Prostate gland (tissue), 2 donors: ENCODE data around the gene VRK1. TPM values are rescaled to one million over a fixed set of nuclear protein-coding genes. Genes with fewer than 3 reads are reported as not detected.

Experiments used
- DNase-seq: peaks from one replicate; pipeline ENCODE4 v3.0.0-alpha.2; 2019; ENCODE audit warnings: low spot score
- H3K27ac ChIP-seq, 2 donors: fragments of 200-600 bp; sonication (generic); 2 replicates each; pipeline ENCODE4 v1.5.1; 2017 to 2019
- H3K27me3 ChIP-seq: fragments of 200-600 bp; sonication (generic); replicated peaks from 2 replicates; pipeline ENCODE4 v1.5.1; 2019; ENCODE audit not compliant: insufficient read depth
- H3K36me3 ChIP-seq, 2 donors: fragments of 200-600 bp; sonication (generic); 1 replicate in 1 of 2; 2 replicates in 1 of 2; pipeline versions ENCODE4 v1.5.1 to v1.8.1; 2017 to 2019
- H3K4me1 ChIP-seq: fragments of 200-600 bp; sonication (generic); replicated peaks from 2 replicates; pipeline ENCODE4 v1.5.1; 2019
- H3K4me3 ChIP-seq, 2 donors: fragments of 200-600 bp; sonication (generic); 2 replicates each; pipeline ENCODE4 v1.5.1; 2017 to 2019
- H3K9me3 ChIP-seq: fragments of 200-600 bp; sonication (generic); 2 replicates; pipeline ENCODE4 v1.5.1; 2017
- CTCF ChIP-seq, 4 experiments: fragments of 200-600 bp in 2 of 4; fragments of 450-650 bp in 2 of 4; sonication (generic) in 2 of 4; IDR thresholded peaks; 1 replicate in 3 of 4; 2 replicates in 1 of 4; pipeline ENCODE4 v1.5.1; 2016 to 2019; ENCODE audit warnings: antibody characterized with exemption in 4 of 4, mild to moderate bottlenecking in 2 of 4, moderate library complexity in 2 of 4
- POLR2A ChIP-seq: fragments of 450-650 bp; IDR thresholded peaks from one replicate; pipeline ENCODE4 v1.6.1; 2016; ENCODE audit warnings: antibody characterized with exemption, mild to moderate bottlenecking
- POLR2AphosphoS5 ChIP-seq: sonication (generic); formaldehyde crosslinking; IDR thresholded peaks from one replicate; pipeline ENCODE4 v1.6.1; 2017; ENCODE audit warnings: antibody characterized with exemption
- WGBS: methylation state at CpG from one replicate; pipeline ENCODE4 v1.1.5; 2018; 5-methylcytosine and 5-hydroxymethylcytosine counted together
- intact Hi-C: fragments of 100-400 bp; cut with DNase I; formaldehyde crosslinking; loops from one replicate; pipeline ENCODE4 v1.14.2; 2022
- total RNA-seq, 2 donors: library from RNA; depleted of rRNA; stranded (reverse); fragments of >200 nt; gene quantifications; one replicate each; pipeline ENCODE4 v1.1.0, GENCODE V29; 2016

Gene VRK1
- total RNA-seq, 2 donors from 2014 or later = 11.4 to 20.3 TPM

DNA sequence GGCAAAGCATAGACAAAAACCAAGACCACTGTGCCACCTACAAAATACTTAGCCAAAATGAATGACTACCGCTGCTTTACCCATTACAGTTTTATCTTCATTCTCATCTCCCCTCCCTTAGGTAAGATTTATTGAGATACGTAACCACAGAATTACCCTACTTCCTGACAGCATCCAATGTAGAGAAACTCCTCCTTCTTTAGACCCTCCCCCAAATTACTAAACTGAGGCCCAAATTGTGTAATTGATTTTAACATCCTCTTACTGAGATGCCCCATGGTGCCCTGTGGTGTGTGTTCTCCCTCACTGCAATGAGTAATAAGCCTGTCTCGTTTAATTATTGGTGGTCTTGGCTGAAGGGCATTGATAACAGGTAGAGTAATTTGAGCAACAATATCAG is 19.1 kb downstream of the VRK1 start:
- 89% methylated on average over 3 of the region's 3 CpGs for WGBS
- Histone ChIP-seq H3K4me1 (no peaks in the 10 kb centered on the region), H3K4me3 (no peak overlapping the region), H3K9me3 (no peaks in the 10 kb centered on the region), H3K27me3 (no peaks in the 10 kb centered on the region), H3K27ac (no peak overlapping the region), H3K36me3 (no peaks in the 10 kb centered on the region)
- DNase-seq = no peak
- TF ChIP-seq CTCF (IDR thresholded peaks at IDR 0.05) (no peak), POLR2AphosphoS5 (no peak), POLR2A (no peak)
- intact Hi-C loops = no loop called here

DNA sequence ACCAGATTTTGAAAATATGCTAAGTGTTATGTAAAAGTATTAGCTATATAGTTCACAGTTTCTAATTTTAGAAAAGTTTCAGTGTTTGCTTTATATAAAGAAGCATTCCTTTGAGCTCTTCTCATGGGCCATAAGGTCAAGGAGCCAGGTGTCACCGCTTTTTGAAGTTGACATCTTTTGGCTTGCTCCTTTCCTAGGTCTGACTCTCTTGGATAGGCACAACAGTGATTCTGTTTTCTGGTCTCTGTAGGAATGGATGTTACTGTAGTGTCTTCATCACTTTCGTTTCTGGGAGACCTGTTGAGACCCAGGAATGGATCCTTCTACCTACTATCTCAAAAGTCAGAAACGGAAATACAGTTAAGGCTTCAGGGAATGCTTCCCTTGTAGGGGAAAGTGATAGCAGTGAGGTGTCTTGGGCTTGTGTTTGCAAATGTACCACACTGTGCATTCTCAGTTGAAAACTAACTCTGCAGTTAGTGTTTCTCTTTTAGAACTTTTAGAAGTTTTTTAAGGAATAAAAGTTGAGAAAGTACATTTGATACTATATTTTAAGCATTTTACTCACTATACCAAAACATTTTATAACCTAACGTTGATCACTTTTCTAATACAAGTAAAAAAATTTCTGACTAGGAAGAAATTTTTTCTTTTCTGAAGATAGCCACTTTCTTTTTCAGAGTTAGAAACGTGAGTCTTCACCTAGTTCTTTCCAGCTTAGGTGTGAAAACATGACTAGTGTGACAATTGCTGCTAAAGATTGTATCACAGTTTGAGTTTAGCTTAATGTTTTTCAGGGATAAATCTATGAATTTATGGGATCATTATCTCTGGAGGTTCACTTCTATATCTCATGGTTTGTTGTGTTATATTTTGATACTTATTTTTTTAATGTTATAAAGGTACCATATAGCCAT is 20.8 kb downstream of the VRK1 start:
- intact Hi-C loops = no loop called here
- no peaks in the 10 kb centered on the region for H3K9me3 ChIP-seq
- TF ChIP-seq POLR2A (no peak), CTCF (IDR thresholded peaks at IDR 0.05) (no peak), POLR2AphosphoS5 (no peak)
- H3K27ac ChIP-seq = no peak overlapping the region
- no peak for DNase-seq
- H3K4me3 ChIP-seq = no peak overlapping the region
- 81% methylated on average over 5 of the region's 5 CpGs for WGBS
- H3K27me3 ChIP-seq = no peaks in the 10 kb centered on the region
- H3K4me1 ChIP-seq = no peaks in the 10 kb centered on the region
- no peaks in the 10 kb centered on the region for H3K36me3 ChIP-seq

DNA sequence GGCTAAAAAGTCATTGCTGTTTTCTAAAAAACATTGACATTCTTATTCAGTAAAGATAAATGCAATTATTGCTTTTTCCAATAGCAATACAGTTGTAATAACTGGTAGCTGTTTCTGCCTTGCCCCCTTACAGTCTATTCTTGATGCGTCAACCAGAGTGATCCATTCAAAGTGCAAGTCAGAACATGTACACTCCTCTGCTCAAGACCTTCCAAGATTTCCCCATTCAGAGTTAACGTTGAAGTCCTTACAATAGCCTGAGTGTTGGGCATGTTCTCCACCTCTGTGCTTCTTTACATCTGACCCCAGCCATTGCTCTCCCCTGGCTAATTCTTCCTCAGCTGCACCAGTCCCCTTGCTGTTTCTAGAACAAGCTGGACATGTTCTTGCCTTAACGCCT is 24.3 kb downstream of the VRK1 start:
- 43% methylated on average over 3 of the region's 3 CpGs for WGBS
- Histone ChIP-seq H3K4me3 (no peak overlapping the region), H3K36me3 (no peaks in the 10 kb centered on the region), H3K27ac (no peak overlapping the region), H3K4me1 (no peaks in the 10 kb centered on the region), H3K27me3 (no peaks in the 10 kb centered on the region), H3K9me3 (no peaks in the 10 kb centered on the region)
- intact Hi-C loops = no loop called here
- TF ChIP-seq POLR2AphosphoS5 (no peak), POLR2A (no peak), CTCF (IDR thresholded peaks at IDR 0.05) (no peak)
- no peak for DNase-seq

DNA sequence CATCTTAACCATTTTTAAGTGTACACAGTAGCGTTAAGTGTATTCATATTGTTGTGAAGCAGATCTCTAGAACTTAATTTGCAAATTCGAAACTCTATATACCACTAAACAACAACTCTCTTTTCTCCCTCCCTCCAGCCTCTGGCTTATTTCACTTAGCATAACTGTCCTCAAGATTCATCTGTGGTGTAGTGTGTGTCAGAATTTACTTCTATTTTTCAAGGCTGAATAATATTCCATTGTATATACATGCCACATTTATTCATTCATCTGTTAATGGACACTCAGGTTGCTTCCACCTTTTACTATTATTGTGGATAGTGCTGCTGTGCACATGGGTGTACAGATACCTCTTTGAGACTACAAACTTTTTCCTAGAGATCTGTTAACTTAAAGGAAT is 26.5 kb downstream of the VRK1 start:
- no peaks in the 10 kb centered on the region for H3K4me1 ChIP-seq
- no peak overlapping the region for H3K27ac ChIP-seq
- no peak for TF ChIP-seq CTCF (IDR thresholded peaks at IDR 0.05)
- no peak for TF ChIP-seq POLR2A
- H3K27me3 ChIP-seq = no peaks in the 10 kb centered on the region
- no peaks in the 10 kb centered on the region for H3K36me3 ChIP-seq
- no peak overlapping the region for H3K4me3 ChIP-seq
- no peak for DNase-seq
- intact Hi-C loops = no loop called here
- no peaks in the 10 kb centered on the region for H3K9me3 ChIP-seq
- WGBS = 94% methylated on average over 2 of the region's 2 CpGs

DNA sequence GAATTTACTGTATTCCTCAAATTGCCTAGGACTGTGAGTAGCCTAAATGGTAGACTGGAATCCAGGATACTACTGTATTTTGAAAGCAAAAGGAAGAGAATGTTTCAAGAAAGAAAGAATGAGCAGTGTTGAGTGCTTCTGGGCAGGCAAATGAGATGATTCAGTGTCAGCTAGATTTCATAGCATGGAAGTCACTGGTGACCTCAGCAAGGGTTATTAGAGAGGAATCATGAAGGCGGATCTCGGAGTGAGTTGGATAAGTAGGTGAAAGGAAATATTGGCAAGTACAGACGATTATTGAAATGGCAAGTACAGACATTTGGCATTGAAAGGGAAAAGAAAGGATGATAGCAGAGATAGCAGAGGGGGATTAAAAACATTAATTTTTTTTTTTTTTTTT is 27.1 kb downstream of the VRK1 start:
- Histone ChIP-seq H3K4me1 (no peaks in the 10 kb centered on the region), H3K27me3 (no peaks in the 10 kb centered on the region), H3K4me3 (no peak overlapping the region), H3K27ac (no peak overlapping the region), H3K9me3 (no peaks in the 10 kb centered on the region), H3K36me3 (no peaks in the 10 kb centered on the region)
- DNase-seq = no peak
- 87% methylated on average over 3 of the region's 3 CpGs for WGBS
- intact Hi-C loops = no loop called here
- TF ChIP-seq POLR2AphosphoS5 (no peak), CTCF (IDR thresholded peaks at IDR 0.05) (no peak), POLR2A (no peak)
